Uterus (tissue), 4 donors: Measurements from ENCODE around the gene FTSJ1. TPM values are rescaled to one million over a fixed set of nuclear protein-coding genes. Genes with fewer than 3 reads are reported as not detected.

ENCODE experiments used
- DNase-seq, 2 donors: peaks; one replicate each; pipeline ENCODE4 v3.0.0-alpha.2; 2019 to 2020
- H3K27ac ChIP-seq, 2 donors: fragments of 200-600 bp; sonication (generic); 1 replicate in 1 of 2; 2 replicates in 1 of 2; pipeline ENCODE4 v1.5.1; 2016 to 2018
- H3K27me3 ChIP-seq, 2 donors: fragments of 200-600 bp; sonication (generic); one replicate each; pipeline ENCODE4 v1.5.1; 2018 to 2019; ENCODE audit warnings: control low read depth in 1 of 2
- H3K36me3 ChIP-seq, 2 donors: fragments of 200-600 bp; sonication (generic); one replicate each; pipeline ENCODE4 v1.5.1; 2019; ENCODE audit warnings: control low read depth in 1 of 2
- H3K4me1 ChIP-seq, 2 donors: fragments of 200-600 bp; sonication (generic); one replicate each; pipeline ENCODE4 v1.5.1; 2018 to 2019; ENCODE audit warnings: control low read depth in 1 of 2
- H3K4me3 ChIP-seq, 2 donors: fragments of 200-600 bp; sonication (generic); 1 replicate in 1 of 2; 2 replicates in 1 of 2; pipeline ENCODE4 v1.5.1; 2018 to 2019; ENCODE audit warnings: mild to moderate bottlenecking in 1 of 2
- H3K9me3 ChIP-seq, 2 donors: fragments of 200-600 bp; sonication (generic); one replicate each; pipeline ENCODE4 v1.5.1; 2019; ENCODE audit warnings: control low read depth in 1 of 2
- CTCF ChIP-seq, 4 experiments: fragments of 200-600 bp in 2 of 4; fragments of 450-650 bp in 2 of 4; sonication (generic) in 2 of 4; IDR thresholded peaks; one replicate each; pipeline ENCODE4 v1.5.1; 2016 to 2019; ENCODE audit warnings: antibody characterized with exemption in 4 of 4, mild to moderate bottlenecking in 2 of 4, moderate library complexity in 1 of 4
- POLR2A ChIP-seq, 2 donors: fragments of 450-650 bp; IDR thresholded peaks; one replicate each; pipeline ENCODE4 v1.6.1; 2016; ENCODE audit warnings: antibody characterized with exemption in 2 of 2, mild to moderate bottlenecking in 1 of 2, moderate library complexity in 1 of 2
- intact Hi-C: fragments of 100-400 bp; cut with DNase I; formaldehyde crosslinking; loops from one replicate; pipeline ENCODE4 v1.15.1; 2023; ENCODE audit warnings: low total_unique reads
- total RNA-seq, 4 donors: library from RNA; depleted of rRNA in 3 of 4; stranded (reverse); fragments of >200 nt in 3 of 4; gene quantifications; one replicate each; pipeline versions ENCODE4 v1.1.0 to v1.2.4, GENCODE V29; 2014 to 2023
- donor health status: DM: yes; HTN: yes; CAD: no.

The FTSJ1 gene
- total RNA-seq, 4 donors from 2014 or later = 7.4 to 74.7 (median 51.0) TPM

GRCh38 chrX:48511560-48511959 is 35.6 kb downstream of the FTSJ1 start:
- Histone ChIP-seq H3K4me1 (no peaks in the 10 kb centered on the region), H3K36me3 (no peaks in the 10 kb centered on the region), H3K27ac (no peak overlapping the region), H3K4me3 (no peak overlapping the region), H3K27me3 (no peaks in the 10 kb centered on the region), H3K9me3 (no peaks in the 10 kb centered on the region)
- intact Hi-C loops = no loop called here
- TF ChIP-seq POLR2A (IDR thresholded peaks at IDR 0.05) = no peak
- no peak for TF ChIP-seq CTCF (IDR thresholded peaks at IDR 0.05)
- DNase-seq = no peak

GRCh38 chrX:48512371-48512935 is 36.5 kb downstream of the FTSJ1 start:
- H3K9me3 ChIP-seq = no peaks in the 10 kb centered on the region
- no peak overlapping the region for H3K27ac ChIP-seq
- intact Hi-C loops = no loop called here

GRCh38 chrX:48513670-48514069 is 37.7 kb downstream of the FTSJ1 start:
- no peaks in the 10 kb centered on the region for H3K27me3 ChIP-seq
- no peak overlapping the region for H3K27ac ChIP-seq
- no peaks in the 10 kb centered on the region for H3K4me1 ChIP-seq
- H3K4me3 ChIP-seq = no peak overlapping the region
- TF ChIP-seq POLR2A (IDR thresholded peaks at IDR 0.05) = no peak
- no peak for TF ChIP-seq CTCF (IDR thresholded peaks at IDR 0.05)
- no peak for DNase-seq
- intact Hi-C loops = no loop called here
- no peaks in the 10 kb centered on the region for H3K36me3 ChIP-seq
- no peaks in the 10 kb centered on the region for H3K9me3 ChIP-seq

More at GRCh38 chrX:48512371-48512935, 36.5 kb downstream of the FTSJ1 start:
- Histone ChIP-seq H3K36me3 (no peaks in the 10 kb centered on the region), H3K27me3 (no peaks in the 10 kb centered on the region), H3K4me3 (no peak overlapping the region), H3K4me1 (no peaks in the 10 kb centered on the region)
- TF ChIP-seq CTCF (IDR thresholded peaks at IDR 0.05) (no peak), POLR2A (IDR thresholded peaks at IDR 0.05) (no peak)
- no peak for DNase-seq

DNA sequence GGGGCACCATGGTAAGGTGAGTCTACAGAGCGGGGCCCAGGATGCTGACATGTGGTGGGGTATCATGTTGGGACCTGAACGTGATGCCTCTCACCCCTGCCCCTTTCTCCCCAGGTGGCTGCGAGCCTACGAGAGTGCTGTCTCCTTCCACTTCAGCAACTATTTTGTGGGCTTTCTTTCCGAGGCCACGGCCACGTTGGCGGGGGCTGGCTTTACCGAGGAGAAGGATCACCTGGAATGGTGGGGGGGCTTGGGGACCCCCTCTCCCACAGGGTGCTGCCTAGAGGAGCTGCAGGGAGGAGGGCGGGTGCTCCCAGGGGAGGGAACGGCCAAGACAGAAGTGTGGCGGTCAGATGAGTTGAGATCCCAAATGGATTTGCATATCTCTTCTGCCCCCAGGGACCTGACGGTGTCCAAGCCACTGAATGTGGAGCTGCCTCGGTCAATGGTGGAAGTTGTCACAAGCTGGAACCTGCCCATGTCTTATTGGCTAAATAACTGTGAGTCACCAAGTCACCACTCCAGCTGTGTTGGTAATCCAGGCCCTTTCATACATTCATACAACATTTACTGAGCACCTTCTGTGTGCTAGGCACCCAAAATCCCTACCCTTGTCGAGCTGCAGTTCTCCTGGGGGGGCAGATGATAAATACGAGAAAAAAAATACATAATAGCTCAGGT is 38.3 kb downstream of the FTSJ1 start:
- intact Hi-C loops = no loop called here

DNA sequence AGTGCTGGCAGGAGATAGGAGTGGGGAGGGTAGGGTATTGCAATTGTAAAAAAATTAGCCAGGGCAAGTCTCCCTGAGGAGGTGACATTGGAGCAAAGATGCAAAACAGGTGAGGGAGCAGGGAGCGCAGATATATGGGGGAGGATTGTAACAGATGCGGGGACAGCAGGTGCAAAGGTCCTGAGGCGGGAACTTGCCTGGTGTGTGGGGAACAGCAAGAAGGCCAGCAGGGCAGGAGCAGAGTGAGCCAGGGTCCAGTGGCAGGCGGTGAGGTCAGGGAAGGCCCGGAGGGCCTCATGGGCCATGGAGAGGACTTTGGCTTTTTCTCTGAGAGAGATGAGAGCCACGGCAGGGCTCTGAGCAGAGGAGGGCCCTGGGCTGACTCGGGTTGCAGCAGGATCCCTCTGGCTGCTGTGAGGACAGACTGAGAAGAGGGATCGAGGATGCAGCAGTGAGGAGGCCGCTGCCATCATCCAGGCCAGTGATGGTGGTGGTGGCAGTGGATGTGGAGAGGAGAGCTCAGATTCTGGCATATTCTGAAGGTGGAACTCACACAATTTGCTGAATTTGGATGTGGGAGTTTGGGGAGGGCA is 39.0 kb downstream of the FTSJ1 start:
- no peaks in the 10 kb centered on the region for H3K27me3 ChIP-seq
- intact Hi-C loops = no loop called here
- H3K4me1 ChIP-seq = no peaks in the 10 kb centered on the region
- no peaks in the 10 kb centered on the region for H3K36me3 ChIP-seq
- no peaks in the 10 kb centered on the region for H3K9me3 ChIP-seq
- DNase-seq = no peak
- no peak overlapping the region for H3K27ac ChIP-seq
- no peak for TF ChIP-seq POLR2A (IDR thresholded peaks at IDR 0.05)
- TF ChIP-seq CTCF (IDR thresholded peaks at IDR 0.05) = no peak
- H3K4me3 ChIP-seq = no peak overlapping the region

More for the DNA sequence above, 38.3 kb downstream of the FTSJ1 start:
- Histone ChIP-seq H3K27ac (no peak overlapping the region), H3K4me3 (no peak overlapping the region), H3K9me3 (no peaks in the 10 kb centered on the region), H3K4me1 (no peaks in the 10 kb centered on the region), H3K27me3 (no peaks in the 10 kb centered on the region), H3K36me3 (no peaks in the 10 kb centered on the region)
- no peak for TF ChIP-seq POLR2A (IDR thresholded peaks at IDR 0.05)
- DNase-seq = no peak
